HG03159 (cell line): ENCODE measurements around the gene ESR2.

Source experiments
- ATAC-seq: cut with Tn5 transposase; IDR thresholded peaks from one replicate; pipeline ENCODE4 v1.9.1; 2021; ENCODE audit warnings: mild to moderate bottlenecking, moderate library complexity; ENCODE audit not compliant: unreplicated experiment

Gene ESR2

DNA sequence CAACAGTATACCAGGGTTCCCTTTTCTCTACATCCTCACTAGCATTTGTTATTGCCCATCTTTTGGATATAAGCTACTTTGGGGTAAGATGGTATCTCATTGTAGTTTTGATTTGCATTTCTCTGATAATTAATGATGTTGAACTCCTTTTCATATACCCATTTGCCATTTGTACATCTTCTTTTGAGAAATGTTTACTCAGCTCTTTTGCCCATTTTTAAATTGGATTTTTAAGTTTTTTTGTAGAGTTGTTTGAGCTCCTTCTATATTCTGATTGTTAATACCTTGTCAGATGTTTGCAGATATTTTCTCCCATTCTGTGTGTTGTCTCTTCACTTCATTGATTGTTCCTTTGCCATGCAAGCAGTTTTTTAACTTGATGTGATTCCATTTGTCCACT, 22.2 kb downstream of the ESR2 start:
- no peak for ATAC-seq

DNA sequence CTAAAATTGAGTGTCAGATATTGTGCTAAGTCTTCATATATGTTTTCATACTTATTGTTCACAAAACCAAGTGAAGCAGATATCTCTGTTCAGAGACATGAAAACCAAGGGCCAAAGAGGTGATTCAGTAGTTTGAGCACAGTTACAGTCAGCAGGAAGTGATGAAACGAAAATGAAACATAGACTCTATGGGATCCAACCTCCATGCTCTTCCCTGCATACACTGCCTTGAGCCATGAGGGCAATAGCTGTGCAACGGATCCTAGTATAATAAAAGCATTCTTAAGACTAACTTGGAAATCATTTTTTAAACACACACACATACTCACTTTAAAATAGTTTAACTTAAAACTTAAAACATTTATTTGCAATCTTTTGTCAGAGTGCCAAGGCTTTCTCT, 27.9 kb downstream of the ESR2 start:
- ATAC-seq: no peak

DNA sequence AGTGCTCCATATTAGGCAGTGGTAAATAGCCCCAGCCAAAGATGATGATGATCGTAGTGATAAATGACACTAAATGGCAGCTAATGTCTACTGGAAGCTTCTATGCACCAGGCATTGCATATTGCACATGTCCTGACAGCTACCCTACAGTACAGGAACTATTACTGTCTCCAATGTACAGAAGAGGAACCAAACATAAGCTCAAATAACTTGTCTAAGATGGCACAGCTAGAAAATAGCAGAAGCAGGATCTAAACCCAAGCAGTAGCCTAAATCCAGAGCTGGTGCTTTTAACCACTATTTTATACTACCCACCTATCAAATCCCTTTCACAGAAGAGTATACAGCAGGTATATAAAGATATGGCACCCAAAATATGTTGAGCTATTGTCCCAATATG, 28.9 kb downstream of the ESR2 start:
- no peak for ATAC-seq

DNA sequence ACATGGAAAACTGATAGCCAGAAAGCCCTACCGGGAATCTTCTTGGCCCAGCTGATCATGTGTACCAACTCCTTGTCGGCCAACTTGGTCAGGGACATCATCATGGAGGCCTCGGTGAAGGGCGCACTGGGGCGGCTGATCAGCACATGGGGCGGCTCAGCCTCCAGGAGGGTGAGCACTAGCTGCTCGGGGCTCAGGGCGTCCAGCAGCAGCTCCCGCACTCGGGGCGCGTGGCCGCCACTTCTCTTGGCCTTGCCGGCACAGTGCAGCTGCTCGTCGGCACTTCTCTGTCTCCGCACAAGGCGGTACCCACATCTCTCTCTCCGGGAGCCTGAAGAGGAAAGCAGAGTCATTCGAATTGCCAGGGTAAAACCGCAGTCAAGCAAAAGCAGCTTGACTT, 33.8 kb downstream of the ESR2 start:
- no peak for ATAC-seq

DNA sequence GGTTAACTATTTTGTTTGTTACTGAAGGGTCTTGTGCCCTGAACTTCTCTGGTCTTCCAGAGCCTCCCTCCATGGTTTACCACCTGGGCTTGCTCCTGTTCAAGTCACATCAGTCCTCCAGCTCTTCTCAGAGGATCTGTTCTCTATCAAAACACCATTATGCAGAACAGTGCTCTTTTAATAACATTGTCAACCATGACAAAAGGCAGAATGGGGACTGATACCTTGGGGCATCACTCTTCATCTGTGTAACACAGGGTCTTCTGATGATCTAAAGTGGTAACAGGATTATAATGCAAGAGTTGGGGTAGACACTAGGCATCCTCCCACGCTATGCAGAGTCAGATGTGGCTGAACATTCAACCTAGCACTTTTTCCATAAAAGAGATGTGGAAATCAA, 38.4 kb downstream of the ESR2 start:
- ATAC-seq: no peak

DNA sequence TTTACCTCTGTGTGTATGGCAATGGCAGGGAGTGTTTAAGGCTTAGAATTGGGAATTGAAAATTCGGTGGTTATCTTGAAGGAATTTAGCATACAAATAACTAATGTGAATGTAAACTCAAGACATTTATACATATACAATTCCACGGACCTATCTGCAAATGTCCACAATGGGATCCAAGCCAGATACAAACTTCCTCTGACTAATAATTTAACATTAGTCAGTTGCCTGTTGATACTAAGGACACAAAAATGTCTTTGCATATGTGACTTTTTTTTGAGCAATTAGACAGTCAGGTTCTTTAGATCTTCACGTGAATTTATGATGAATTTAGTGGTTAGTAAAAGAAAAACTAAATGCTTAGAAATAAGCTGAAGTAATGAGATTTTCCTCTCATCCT, 40.5 kb downstream of the ESR2 start:
- no peak for ATAC-seq

DNA sequence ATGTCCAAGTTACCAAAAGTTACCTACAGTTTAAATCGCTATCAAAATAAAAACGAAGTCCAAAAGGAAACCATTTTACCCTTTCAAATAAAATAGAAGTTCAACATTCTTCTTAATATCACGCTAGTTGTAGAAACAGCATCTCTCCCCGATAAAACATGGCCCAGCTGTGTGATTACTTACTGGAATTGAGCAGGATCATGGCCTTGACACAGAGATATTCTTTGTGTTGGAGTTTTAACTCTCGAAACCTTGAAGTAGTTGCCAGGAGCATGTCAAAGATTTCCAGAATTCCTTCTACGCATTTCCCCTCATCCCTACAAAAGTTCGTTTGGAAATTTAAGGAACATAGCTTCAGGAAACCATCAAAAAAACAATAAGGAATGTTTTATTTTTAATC, 44.8 kb downstream of the ESR2 start:
- ATAC-seq: no peak

DNA sequence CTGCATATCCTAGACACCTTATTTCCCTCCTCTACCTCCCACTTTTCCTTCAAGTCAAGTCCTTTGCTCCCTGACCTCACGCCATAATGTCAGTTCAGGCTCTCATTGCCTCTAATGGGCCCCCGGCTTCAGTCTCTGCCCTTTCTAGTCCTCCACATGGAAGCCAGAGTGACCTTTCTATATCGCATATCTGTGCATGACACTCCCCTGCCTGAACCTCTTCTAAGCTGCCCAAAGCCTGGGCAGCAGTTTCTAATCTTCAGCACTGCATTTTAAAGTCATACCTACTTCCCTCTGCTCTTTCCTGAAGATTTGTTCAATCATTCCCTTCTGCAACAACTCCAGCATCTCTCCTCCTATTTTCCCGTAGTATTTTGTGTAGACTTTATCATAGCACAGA, 45.5 kb downstream of the ESR2 start:
- no peak for ATAC-seq

DNA sequence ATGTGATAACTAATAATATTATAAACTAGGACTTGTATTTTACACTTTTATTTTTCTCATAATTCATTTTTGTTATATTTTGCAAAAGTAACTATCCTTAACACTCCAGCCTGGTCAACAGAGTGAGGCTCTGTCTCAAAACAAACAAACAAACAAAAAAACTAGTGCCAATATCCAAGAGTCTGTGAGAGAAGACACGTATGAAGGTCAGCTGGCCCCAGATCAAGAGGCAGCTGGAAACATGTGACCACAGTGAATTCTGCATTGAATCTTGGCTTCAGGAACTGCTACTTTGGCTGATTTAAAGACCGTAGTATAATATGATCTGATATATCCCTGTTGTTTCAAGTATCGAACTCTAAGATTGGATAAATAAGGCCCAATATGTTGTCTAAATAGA, 47.0 kb downstream of the ESR2 start:
- no peak for ATAC-seq

DNA sequence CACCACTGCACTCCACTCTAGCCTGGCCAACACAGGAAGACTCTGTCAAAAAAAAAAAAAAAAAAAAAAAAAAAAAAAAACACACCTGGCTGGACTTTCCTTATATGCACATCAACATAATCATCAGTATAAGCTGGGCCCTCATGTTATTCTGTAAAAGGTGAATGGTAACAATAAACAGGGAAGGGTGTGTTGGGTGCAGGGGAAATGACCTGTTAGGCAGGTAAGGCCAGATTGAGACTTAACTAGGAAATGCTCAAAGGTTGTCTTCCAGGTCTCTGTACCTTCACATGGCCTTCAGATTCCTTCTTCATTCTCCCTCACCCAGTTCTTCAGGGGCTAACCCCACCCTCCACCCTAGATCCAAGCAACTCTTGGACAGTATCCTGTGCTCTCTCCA, 47.5 kb downstream of the ESR2 start:
- ATAC-seq: no peak

DNA sequence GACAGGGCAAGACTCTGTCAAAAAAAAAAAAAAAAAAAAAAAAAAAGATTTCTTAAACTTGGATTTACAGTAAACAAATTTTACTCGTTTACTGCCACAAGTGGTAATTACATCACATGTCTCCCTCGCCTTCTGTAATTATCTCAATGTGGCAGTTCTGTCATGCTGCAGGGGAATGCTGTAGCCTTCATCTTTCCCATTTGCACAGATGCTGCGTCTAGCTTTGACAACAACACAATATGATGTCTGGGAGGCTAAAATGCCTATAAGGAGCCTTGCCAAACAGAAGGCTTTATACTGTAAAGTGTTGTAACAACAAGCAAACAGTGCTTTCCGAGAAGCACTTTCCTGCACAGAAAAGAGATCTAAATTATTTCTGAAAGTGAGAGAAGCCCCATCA, 48.7 kb downstream of the ESR2 start:
- ATAC-seq: no peak

DNA sequence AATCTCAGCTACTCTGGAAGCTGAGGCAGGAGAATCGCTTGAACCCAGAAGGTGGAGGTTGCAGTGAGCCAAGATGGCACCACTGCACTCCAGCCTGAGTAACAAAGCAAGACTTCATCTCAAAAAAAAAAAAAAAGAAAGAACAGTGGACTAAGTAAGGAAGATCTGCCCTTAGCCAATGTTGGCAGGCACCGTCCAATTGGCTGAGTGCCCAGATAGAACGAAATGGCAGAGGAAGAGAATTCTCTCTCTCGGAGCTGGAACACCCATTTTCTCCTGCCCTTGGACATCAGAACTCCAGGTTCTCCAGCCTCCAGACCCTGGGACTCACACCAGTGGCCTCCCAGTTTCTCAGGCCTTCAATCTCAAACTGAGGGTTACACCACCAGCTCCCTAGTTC, 49.9 kb downstream of the ESR2 start:
- ATAC-seq: no peak

DNA sequence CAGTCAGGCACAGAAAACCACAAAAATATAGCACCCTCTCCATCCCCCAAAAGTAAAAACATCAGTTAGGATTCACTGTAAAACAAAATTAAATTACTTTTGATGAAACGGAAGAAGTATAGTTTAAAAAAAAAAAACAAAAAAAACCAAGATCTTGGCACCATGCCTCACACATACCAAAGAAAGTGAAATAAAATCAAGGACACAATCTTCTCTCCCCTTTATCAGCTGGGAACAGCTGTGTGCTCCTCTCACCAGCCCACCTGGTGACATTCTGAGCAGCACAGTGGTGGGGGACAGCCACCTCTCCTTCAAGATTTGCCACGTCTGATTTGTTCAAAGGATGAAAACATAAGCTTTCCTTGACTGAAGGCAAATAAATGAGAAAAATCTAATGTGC, 55.5 kb downstream of the ESR2 start:
- ATAC-seq: no peak

DNA sequence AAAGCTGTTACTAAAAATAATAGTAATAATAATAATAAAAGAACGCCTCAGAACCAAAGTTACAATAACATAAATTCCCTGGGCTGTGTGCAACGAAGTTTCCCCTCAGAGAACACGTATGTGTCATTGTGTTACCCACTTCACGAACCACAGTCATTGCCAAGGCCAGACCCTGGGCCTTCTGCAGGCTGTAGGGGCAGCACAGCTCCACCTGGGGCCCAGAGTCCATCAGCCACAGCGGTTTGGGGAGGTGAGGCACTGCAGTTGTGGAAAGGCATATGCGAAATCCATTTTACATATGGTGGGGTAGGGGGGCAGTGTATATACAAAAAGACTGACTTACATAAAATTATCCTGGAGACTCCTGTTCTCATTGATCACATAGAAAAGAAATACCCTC, 56.1 kb downstream of the ESR2 start:
- no peak for ATAC-seq

DNA sequence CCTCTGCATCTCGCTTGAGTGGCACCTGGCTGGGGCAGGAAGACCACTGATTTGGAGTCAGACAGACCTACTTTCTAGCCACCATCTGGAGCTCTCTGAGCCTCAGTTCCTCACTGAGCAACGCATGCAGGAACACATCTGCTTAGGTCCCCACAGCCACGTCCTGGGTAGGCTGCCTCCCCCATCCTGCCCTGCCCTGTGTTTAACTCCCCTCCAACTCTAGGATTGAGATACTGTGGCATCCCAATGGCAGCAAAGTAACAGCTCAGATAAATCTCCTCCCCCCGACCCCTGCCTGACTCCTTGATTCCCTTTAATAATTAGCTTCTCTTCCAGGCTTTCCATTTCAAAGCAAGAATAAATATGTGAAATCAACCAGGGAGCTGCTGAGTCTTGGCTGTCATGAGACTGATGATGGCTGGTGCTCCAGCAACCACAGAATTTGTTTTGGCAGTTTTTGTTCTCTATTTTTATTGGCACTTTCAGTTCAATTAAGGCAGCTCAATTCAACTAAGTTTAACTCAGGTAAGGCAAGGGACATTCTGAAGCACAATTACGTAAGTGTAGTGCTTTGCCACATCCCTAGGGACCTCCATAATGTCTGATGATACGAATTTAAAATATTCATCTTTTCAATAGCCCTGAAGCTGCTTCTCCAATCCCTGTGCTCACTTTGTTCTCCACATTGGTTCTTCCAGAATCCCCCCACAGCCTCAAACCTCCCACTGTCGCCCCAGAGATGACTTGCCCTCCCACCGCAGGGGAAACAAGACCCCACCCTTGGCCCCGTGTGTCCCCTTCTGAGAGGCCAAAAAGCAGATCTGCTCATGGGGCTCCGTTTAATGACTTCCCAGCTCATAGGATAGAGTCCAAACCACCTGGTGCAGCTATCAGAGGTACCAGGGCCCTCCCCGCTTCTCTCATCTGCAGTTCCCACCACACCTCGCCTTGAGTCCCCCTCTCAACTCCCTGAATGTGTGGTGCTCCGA, 58.2 kb downstream of the ESR2 start:
- peak; percentile 74 for ATAC-seq

DNA sequence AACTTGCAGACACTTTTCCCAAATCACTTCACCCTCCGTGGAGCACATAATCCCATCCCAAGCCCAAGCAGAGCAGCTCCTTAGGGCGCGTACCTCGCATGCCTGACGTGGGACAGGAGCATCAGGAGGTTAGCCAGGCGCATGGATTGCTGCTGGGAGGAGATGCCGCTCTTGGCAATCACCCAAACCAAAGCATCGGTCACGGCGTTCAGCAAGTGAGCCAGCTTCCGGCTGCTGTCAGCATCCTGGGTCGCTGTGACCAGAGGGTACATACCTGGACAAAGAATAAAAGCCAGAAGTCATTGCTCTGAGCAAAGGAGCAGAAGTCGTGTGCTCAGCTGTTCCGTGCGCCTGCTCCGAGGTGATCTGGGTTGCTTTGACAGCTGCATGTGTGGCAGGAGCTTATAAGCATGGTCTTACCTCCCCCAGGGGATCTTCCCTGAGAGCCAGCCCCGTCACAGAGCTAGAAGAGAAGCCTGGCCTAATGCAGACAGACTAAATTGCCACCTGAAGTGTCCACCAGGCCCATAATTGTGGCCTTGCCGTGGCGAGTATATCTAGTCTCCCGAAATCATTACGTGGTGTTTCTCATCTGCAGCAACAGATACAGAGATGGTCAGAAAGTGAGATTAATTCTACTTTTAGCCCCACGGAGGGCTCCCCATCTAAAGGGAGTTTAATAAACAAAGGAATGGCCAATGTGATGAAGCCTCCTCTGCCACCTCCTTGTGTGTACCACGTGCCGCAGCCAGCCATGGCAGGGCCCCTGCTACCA, 59.1 kb downstream of the ESR2 start:
- peak; percentile 16 for ATAC-seq

DNA sequence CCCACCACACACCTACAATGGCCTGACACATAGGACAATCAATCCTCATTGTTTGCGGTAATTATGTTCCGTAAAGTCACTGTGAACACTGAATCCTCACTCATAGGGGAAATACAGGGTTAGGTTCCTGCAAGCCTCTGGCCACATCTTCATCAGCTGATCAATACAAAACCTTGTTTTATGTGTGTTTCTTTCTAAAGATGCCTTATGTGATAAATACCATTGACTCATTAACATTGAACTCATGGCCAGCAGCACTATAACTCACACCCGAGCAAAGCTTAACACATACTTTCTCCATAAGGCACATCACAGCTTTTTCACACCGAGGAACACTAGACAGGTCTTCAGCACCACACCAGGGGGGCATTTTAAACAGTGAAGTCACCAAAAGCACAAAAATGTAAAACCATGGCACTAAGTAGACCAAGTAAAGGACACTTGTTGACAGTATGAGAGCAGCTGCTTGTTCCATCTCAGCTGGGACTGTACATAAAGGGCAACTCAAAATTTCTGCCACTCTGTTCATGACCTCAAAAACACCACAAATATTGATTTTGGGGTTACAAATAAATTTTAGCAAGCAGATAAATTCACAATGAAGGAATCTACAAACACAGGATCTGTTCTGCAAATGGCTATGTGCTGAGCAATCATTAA, 60.5 kb downstream of the ESR2 start:
- no peak for ATAC-seq

DNA sequence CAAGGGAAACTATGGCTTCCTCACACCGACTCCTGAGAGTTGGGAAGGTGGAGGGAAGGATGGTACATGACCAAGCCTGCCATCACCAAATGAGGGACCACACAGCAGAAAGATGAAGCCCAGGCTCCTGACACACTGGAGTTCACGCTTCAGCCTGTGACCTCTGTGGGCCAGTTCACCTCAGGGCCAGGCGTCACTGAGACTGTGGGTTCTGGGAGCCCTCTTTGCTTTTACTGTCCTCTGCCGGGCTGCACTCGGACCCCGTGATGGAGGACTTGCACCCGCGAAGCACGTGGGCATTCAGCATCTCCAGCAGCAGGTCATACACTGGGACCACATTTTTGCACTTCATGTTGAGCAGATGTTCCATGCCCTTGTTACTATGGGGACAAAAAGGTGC, 61.2 kb downstream of the ESR2 start:
- no peak for ATAC-seq

DNA sequence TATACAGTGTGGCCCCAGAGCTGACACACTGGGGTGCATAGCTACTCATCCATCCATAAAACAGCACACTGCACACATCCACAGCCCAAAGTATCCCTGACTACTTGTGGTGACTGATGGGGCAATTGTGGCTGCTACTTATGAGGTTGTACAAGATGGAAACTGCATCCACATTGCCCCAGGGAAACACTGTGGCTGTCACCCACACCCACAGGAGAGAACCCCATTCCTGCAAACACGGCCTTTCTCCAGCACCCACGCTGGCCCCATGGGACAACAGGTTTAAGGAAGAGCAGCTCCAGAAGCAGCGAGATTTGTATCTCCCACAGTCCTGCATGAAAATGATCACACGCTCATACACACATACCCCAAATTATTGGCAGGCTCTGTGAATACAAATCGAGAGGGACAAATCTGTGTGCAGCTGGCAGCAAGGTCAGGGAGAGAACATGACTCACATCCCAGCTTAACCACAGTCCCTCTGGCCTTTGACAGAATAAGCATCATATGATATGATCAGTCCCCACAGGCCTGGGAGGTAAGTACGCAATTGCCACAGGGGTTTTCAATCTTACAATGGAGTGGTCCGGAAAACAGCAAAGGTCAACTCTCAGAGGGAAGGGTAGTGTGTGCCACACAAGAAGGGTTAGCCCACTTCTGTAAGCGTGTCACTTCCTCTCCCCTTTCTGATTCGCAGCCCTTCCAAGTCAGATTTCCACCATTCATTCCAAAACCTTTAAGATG, 61.9 kb downstream of the ESR2 start:
- no peak for ATAC-seq

DNA sequence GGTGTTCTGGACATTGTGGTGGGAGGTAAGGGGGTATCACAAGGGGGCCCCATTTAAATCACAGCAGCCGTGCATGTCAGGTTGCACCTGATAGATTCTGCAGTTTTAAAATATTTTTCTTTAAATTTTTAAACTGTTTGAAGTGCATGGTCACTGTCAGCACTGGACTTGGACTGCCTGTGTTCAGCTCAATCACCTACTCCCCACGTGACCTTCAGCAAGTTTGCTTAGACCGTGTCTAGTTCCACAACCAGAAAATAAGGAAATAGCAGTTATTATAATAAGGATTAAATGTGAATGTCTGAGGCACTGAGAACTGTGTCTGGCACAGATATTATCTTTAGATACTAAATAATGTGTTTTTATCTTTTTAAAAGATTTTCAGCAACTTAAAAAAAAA, 64.7 kb downstream of the ESR2 start:
- ATAC-seq: no peak

DNA sequence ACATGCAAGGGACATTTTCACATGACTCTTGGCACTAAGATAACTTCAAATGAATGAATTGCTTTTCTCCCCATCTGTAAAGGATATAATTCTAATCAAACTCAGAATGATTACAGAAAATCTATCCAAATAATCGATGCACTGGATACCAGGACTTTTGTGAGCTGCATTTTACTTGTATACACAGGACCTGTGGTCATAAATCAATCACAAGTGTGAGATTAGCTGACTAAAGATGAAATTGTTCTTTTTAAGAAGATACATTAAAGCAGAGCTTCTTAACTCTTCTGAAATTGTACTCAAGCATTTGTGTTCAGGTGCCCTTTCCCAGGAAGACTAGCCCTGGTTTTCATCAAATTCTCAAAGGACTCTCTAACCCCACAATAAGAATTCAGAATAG, 66.3 kb downstream of the ESR2 start:
- no peak for ATAC-seq
